ENCODE results near the gene PPP1R2.

DNA sequence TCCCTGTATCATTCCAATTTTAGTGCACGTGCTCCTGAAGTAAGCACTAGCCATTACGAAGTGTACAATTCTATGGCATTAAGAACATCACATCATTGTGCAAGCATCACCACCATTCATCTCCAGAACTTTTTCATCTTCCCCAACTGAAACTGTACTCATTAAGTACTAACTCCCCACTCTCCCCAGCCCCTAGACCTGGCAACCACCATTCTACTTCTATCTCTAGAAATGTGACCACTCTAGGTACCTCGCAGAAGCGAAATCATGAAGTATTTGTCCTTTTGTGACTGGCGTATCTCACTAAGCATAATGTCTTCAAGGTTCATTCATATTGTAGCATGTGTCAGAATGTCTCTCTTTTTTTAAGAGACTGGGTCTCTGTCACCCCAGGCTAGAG, 11.4 kb downstream of the PPP1R2 start:
- TF ChIP-seq GATA2 (IDR thresholded peaks at IDR 0.05; ENCODE audit: low read depth, low read length) (no peak), GATA3 (IDR thresholded peaks at IDR 0.05; ENCODE audit: low read depth, low read length) (no peak)

Data from SH-SY5Y (cell line).